ENCODE data around the gene ARSA. TPM values are rescaled to one million over a fixed set of nuclear protein-coding genes. Genes with fewer than 3 reads are reported as not detected.
A peak's percentile ranks its signal among the peaks of the same experiment; 100 is the strongest.

ARSA gene
- total RNA-seq, 2 donors from 2014 or later = 27.0 to 32.5 TPM

DNA sequence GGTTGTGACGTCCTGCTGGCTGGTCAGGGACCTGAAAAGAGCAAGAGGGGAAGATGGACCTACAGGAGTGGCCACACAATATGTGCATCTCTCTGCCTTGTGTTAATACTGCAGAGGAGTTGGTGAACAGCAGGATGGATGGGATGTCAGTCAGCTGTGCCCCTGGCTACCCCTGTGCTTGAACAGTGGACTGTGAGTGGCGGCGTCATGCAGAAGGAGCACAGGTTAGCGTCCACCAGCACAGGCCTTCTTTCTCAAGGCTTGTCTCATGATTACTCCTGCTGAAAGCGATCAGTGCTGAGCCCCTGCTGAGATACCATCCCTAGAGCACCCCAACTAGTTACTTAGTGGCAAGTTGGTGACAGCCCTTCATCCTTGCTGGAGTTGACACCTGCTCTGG, 41.5 kb downstream of the ARSA start:
- no peak for DNase-seq
- ATAC-seq = no peak
- intact Hi-C loops (cut with DNase I) = no loop called here

DNA sequence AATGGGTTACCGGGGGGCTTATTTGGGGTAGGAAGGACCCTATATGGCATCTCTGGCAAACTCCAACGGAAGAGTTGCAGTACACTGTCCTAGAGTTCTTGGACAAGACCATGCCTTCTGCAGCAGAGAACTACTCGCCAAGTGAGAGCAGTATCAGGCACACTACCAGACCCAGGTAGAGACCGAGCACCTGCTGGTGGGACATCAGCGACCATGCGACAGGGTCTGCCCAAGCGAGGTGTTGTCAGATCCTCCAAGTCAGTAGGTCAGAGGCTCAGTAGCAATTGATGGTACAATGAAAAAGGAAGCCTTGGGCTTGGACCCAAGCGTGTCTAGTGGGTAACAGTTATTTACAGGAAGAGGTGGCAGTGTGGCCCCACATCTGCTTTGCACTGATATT, 42.2 kb downstream of the ARSA start:
- intact Hi-C loops (cut with DNase I) = no loop called here
- ATAC-seq = no peak
- DNase-seq = no peak

DNA sequence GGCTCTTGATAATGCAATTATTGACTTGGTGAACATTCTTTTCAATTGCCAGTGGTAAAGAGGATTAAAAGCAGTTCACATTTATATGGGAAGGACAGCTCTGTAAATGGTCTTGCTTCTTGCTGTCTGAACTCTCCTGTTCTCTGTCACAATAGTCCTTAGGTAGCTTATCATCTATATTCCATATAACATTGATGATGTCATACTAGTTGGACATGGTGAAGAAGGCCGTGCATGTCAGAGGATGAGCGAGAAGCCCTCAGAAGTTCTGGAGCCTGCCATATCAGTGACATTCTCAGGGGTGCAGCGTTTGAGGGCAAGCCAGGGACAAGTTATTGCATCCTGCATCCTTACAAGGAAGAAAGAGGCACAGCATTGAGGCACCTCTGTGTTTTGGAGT, 42.7 kb downstream of the ARSA start:
- intact Hi-C loops (cut with DNase I) = no loop called here
- ATAC-seq (no peak), DNase-seq (no peak)

DNA sequence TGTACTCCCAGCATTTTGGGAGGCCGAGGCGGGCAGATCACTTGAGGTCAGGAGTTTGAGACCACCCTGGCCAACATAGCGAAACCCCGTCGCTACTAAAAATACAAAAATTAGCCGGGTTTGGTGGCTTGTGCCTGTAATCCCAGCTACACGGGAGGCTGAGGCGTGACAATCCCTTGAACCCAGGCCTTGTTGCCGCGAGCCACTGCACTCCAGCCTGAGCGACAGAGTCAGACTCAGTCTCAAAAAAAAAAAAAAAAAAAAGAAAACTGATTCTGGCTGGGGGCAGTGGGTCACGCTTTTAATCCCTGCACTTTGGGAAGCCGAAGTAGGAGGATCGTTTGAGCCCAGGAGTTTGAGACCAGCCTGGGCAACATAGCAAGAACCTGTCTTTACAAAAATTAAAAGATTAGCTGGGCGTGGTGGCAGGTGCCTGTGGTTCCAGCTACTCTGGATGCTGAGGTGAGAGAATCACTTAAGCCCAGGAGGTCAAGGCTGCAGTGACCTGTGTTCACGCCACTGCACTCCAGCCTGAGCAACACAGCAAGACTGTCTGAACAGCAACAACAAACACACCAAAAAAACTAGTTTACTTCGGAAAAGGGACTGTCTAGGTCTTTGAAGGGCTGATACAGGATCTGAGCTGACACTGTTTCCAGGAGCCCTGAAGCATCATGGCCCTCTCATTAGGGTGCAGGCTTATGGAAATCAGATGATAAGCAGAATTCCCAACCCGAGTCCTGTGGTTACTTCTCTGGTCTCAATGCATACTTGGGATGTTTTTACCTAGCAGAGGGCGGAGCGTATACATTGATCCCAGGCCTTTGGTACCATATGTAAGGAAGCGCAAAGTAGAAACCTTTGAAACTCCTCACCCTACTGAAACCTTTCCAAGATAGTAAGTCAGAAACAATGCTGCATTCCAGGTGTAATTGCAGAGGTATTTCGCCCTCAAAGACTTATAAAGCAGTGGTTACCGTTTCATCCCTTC, 43.6 kb downstream of the ARSA start:
- ATAC-seq (no peak), DNase-seq (no peak)
- intact Hi-C loops (cut with DNase I) = loop anchor here in 1 of 2 donors (5.0 kb wide), 1 partner anchor 38 kb away; no protein-coding TSS in a partner anchor

DNA sequence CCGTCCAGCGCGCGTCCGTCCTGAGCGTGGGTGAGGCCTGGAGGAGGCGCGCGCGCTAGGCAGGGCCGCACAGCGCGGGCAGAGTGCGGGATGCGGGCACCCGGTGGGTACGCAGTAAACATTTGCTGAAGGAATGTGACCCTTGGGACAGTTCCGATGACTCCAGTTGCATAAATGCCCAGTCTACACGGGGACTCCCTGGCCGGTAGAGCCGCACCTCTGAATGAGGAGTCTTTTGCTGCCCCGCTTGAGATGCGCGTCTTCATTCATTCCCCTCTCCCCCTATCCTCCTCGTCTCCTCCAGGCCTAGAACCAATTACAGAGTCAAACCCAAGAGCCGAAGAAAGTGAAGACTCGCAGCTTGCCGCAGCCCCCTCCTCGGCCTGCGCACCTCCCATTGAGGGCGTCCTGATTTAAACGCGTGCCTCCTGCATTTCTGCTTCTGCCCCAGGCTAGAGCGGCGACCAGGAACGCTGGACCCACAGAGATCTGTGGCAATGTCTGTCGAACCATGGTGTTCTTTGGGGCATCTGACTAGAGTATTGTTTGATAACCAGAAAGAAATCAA, 44.6 kb downstream of the ARSA start:
- intact Hi-C loops (cut with DNase I) = loop anchor here in 1 of 2 donors (5.0 kb wide), 1 partner anchor 39 kb away; no protein-coding TSS in a partner anchor
- ATAC-seq (peak; percentile 21 to 50), DNase-seq (no peak)

DNA sequence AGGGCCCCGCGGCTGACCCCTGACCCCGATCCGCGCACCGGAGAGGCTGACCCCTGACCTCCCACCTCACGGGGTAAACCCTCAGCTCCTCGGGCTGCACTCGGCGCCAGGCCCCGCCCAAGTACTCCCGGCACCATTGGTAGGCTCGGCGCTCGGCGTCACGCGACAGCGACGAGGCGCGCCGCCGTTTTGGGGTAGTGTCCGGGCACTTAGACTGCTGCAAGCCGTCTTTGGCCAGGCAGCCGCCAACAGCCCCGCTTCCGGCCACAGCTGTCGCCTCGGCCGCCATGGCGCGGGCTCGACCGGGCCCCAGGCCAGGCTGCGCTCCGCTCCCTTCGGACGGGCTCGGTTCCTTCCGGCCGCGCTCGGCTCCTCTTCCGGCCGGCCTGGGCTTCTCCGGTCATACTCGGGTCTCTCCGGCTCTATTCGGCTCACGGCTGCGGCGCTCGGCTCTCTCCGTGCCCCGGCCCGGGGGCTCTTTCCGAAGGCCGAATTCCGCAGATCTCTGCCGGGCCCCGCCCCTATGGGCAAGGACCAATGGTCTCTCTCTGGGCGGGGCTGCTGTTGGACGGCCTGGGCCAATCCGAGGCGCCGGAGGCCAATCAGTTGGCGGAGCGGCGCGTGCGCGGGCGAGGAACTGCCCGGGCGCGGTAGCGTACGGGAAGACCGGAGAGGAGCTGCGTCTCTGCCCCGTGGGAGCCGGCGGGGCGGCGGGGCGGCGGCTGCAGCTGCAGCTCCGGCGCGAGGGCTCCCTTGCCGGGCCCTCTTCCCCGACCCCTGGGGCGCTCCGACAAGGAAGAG, 45.3 kb downstream of the ARSA start, which contains the start of gene CHKB:
CHKB (minus strand) TSS at position 357 of the 801 bp plus-strand sequence; CDS start at position 289, 68 bp downstream.
- intact Hi-C loops (cut with DNase I) = loop anchor here in 1 of 2 donors (5.0 kb wide), 1 partner anchor 40 kb away; no protein-coding TSS in a partner anchor
- DNase-seq (peak; percentile 99), ATAC-seq (peak; percentile 95 to 98)

DNA sequence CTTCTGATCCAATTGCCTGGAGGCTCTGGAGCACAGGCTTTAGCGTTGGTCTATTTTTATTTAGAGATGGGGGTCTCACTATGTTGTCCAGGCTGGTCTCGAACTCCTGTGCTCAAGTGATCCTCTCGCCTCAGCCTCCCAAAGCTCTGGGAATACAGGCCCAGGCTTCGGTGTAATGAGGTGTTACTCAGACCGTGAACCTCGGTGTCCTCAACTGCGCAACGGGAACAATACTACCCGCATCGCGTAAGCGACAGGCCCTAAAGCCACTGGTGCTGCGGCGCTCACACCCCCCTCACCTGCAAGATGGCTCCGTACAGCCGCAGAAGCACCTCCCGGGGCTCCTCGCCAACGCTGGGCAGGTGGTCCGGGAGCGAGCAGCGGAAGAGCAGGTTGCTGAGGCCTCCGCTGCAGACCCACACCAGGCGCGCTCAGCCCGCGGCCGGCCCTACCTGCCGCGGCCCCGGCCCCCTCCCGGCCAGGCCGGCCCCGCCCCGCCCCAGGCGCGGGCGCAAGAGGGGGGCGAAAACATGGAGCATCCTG, 45.9 kb downstream of the ARSA start:
- intact Hi-C loops (cut with DNase I) = loop anchor here in 1 of 2 donors (5.0 kb wide), 1 partner anchor 40 kb away; no protein-coding TSS in a partner anchor
- ATAC-seq (peak in 1 of 2 donors; percentile 1), DNase-seq (no peak)

DNA sequence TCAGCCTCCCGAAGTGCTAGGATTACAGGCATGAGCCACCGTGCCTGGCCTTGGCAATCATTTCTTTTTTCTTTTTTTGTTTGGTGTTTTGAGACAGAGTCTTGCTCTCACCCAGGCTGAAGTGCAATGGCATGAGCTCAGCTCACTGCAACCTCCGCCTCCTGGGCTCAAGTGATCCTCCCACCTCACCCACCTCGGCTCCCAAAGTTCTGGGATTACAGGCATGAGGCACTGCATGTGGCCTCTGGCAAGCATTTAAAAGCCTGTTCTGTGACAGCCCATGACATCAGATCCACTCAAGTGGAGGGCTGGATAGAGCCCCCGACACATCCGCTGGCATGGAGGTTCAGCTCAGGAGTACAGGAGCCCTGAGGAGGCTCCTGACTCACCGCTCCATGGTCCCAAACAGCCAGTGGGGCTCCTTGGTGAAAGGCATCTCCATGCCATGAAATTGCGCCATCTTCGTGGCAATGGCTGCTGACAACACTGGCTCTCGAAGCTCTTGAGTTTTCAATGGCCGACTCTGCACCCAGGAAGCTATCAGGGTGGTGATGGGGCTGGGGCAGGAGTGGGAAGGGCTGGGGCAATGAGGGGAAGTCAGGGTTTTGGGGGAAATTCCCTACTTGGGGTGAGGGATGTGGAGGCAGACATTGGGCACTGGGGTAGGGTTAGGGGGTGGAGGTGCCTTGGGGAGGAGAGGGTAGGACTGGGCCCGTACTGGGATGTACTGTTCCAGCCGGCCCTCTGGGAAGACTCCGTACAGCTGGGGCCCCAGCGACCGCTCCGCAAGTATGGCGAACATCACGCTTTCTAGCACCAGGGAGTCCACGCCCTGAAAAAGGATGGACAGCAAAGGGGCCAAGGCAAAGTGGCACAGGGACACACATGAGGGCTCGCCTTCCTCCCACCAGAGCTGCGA, 46.7 kb downstream of the ARSA start:
- intact Hi-C loops (cut with DNase I) = loop anchor here in 1 of 2 donors (5.0 kb wide), 1 partner anchor 41 kb away; no protein-coding TSS in a partner anchor
- DNase-seq = no peak
- no peak for ATAC-seq

DNA sequence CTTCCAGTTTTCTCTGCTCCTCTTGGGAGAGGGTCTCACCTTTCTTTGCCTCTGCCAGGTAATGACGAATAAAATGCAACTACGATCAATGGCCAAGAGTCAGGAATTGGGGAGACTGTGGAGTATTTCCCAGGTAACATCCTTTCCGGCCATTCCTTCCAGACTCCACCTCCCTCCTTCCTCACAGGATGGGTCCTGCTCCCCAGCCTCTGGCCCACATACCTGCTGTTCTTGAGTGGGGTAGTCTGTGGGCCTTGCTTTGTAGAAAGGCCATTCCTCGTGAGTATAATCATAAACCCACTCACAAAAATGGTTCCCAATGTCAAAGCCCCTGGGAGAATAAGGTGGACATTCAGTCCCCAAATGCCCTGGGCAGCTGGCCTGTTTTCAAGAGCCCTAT, 48.2 kb downstream of the ARSA start:
- ATAC-seq (no peak), DNase-seq (no peak)
- intact Hi-C loops (cut with DNase I) = loop anchor here in 1 of 2 donors (5.0 kb wide), 1 partner anchor 43 kb away; no protein-coding TSS in a partner anchor

DNA sequence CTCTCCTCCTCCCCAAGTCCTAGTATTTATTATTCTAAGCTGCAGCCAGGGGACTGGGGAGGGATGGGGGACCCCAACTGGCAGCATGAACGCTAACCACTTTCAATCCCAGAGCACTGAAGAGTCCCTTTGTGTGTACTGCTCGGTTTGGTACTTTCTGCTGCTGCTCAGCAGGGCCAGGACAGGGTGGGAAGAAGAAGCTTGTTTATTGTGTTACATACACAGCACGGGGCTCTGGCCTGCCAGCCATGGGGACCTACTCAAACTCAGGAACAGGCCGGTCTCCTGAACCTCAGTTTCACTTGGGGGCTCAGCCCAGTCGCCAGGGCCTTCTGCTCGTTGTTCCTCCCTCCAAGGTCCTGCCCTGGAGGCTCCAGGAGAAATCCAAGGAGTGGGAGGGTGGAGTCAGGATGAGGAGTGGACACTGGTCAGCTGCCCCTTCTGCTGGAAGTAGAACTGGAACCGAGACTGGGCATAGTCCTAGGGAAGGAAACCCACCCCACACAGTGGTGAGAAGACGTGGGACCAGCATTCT, 49.1 kb downstream of the ARSA start:
- ATAC-seq = no peak
- DNase-seq = no peak
- intact Hi-C loops (cut with DNase I) = no loop called here

DNA sequence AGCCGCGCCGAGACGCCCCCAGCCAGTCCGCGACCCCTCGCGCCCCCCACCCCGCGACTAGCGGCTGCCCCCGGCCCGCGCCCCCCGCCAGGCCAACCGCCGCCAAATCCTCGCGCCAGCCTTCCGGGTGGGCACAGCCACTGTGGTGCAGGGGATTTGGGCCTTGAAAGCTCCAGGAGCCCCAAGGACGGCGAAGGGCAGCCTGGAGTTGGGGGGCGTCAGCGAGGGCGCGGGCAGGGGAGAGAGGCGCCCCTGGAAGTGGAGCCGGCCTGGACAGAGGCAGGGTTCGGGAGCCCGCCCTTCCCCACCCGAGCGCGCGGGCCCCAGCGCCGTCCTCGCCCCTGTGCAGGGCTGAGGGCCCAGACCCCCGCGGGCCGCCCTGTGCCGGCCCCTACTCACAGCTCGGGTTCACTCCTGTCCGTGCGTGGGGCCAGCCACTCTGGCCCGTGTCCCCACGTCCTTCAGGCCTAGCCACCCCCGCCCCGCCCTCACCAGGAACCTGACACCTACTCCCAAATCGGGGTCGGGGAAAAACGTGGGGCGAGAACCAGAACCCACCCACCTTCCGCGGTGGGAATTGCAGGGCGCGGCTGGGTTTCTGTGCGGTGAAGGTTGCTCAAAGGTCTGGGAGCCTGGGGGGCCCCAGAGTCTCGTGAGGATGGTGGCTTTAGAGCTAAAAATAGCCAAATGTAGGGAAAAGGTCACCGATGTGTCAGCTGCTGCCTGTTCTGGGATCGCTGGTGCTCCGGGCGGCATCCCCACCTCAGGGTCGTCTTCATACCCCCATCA, 49.8 kb downstream of the ARSA start, which contains the start of gene CPT1B:
CPT1B (minus strand) TSS at position 441 of the 789 bp plus-strand sequence. CDS start 512 bp downstream, outside the sequence.
- peak; percentile 64 for DNase-seq
- intact Hi-C loops (cut with DNase I) = no loop called here

DNA sequence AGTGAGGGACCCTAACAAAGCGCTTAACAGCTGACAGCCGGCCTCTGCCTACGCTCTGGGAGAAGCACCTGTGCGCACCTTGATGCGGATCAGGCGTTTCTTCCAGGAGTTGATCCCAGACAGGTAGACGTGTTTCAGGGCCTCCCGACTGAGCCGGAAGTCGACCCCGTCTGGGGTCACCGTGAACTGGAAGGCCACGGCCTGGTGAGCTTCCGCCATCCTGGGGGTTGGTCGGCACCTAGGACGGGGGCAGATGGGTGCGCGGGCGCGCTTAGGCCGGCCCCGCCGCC, 50.3 kb downstream of the ARSA start:
- no peak for ATAC-seq
- DNase-seq = no peak
- intact Hi-C loops (cut with DNase I) = no loop called here

More for the DNA sequence above, 49.8 kb downstream of the ARSA start, which contains the start of gene CPT1B:
- ATAC-seq = peak in 1 of 2 donors; percentile 6

DNA sequence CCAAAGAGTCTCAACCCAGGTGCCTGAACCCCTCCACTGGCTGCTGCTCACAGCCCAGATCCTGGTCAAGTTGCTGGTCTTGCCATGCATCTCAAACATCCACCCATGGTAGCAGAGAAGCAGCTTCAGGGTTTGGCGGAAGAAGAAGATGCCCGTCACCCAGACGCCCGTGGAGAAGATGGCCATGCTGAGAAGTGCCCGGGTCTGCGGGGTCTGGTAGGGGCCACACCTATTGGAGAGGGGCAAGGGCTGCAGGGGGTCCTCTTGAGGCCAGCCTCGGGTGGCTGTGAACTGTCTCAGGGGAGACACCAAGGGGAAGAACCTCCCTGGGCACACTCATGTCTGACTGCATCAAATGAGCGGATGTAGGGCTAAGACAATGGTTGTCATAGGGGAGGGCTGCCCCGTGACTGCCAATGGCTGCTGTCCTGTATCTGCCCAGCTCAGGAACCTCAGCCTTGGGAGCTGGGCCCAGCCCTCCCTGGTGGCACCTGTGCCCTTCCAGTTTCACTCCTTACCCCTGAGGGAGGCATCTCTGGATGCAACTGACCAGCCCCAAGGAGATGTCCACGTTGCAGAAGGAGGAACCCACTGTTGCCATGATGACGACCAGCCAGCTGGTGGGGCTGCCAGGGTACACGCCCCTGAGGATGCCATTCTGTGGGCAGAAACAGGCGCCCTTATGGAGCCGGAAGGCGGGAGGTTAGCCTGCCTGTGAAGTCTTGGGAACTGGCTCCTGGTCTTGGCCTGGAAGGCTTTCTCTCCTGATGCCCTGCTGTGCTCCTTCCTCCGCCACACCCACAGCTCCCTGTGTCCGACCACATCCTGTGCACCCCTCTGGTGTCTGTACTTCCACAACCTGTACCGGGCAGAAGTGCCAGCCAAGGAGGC, 50.9 kb downstream of the ARSA start:
- ATAC-seq (no peak), DNase-seq (no peak)
- intact Hi-C loops (cut with DNase I) = no loop called here

DNA sequence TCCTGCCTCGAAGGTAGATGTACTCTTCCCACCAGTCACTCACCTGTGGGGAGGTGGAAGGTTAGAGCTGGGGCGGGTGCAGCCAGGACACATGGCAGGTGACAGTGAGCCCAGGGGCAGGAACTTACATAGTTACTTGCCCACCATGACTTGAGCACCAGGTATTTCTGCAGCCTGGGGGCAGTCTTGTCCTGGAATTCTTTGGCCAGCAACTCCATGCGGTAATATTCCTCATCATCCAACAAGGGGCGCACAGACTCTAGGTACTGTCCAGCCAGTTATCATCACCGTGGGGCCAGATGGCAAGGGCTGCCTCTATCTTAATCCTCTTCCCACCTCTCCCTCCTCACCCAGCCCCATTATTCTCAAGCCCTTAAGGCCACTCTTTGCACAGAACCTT, 51.9 kb downstream of the ARSA start:
- DNase-seq (no peak), ATAC-seq (no peak)
- intact Hi-C loops (cut with DNase I) = no loop called here

DNA sequence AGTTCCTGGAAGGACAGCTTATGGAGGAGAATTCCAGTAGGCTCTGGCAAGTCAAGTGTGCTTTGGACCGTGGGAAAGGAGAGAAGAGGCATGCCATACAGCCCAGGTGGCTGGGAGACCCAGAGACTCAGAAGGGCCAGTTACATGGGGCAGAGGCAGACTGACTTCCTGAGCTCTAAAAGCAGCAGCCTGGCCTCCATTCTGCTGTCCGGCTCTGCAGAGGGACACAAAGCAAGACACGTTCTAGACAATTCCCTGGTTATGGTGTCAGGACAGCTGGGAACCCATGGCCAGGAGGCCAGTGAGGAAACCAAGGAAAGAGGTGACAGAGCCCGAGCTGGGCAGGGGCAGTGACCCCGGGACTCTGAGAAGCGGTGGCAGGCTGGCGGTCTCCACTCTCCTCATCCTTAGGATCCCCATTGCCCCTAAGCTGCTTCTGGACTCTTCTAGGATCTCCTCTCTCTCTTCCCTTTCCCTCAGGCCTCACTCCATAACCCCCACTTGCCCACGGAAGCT, 52.5 kb downstream of the ARSA start:
- no peak for DNase-seq
- intact Hi-C loops (cut with DNase I) = no loop called here
- ATAC-seq = no peak
